Measurements from ENCODE around the gene IER2. TPM values are rescaled to one million over a fixed set of nuclear protein-coding genes. Genes with fewer than 3 reads are reported as not detected.

IER2 gene
- total and polyA plus RNA-seq, 2 donors: 28.3 to 92.7 TPM

GRCh38 chr19:13104360-13104847 is 45.8 kb upstream of the IER2 start:
- Histone ChIP-seq H3K36me3 (ENCODE audit: control insufficient read depth in 2 of 2, insufficient read depth in 2 of 2, low read length in 1 of 2) (peaks cover 8 to 10% of the 10 kb centered on the region in 2 donors), H3K9me3 (ENCODE audit: control insufficient read depth in 2 of 2, insufficient read depth in 1 of 2, low read length in 1 of 2) (peaks cover 0 to 4% of the 10 kb centered on the region in 2 donors), H3K4me3 (ENCODE audit: low read length in 2 of 2) (peak overlapping the region; percentile 50 to 53), H3K4me1 (ENCODE audit: control insufficient read depth in 2 of 2, insufficient read depth in 2 of 2, low read length in 2 of 2) (peaks cover 26 to 56% of the 10 kb centered on the region in 2 donors), H3K27ac (ENCODE audit: low read depth in 1 of 2, low read length in 1 of 2) (peak overlapping the region; percentile 31 to 60), H3K27me3 (ENCODE audit: control insufficient read depth in 2 of 2, insufficient read depth in 1 of 2, low read length in 1 of 2) (peaks cover 0 to 38% of the 10 kb centered on the region in 2 donors)
- DNase-seq (ENCODE audit: low read depth in 6 of 9, low spot score in 9 of 9): peak in 2 of 9 donors; percentile 67 to 72
- 4% methylated on average over 33 of the region's 33 CpGs for WGBS

GRCh38 chr19:13104848-13105711 is 45.1 kb upstream of the IER2 start:
- Histone ChIP-seq H3K27ac (ENCODE audit: low read depth in 1 of 2, low read length in 1 of 2) (peak overlapping the region; percentile 59 to 60), H3K27me3 (ENCODE audit: control insufficient read depth in 2 of 2, insufficient read depth in 1 of 2, low read length in 1 of 2) (peaks cover 0 to 34% of the 10 kb centered on the region in 2 donors), H3K4me3 (ENCODE audit: low read length in 2 of 2) (peak overlapping the region; percentile 50 to 53), H3K9me3 (ENCODE audit: control insufficient read depth in 2 of 2, insufficient read depth in 1 of 2, low read length in 1 of 2) (no peaks in the 10 kb centered on the region), H3K4me1 (ENCODE audit: control insufficient read depth in 2 of 2, insufficient read depth in 2 of 2, low read length in 2 of 2) (peaks cover 21 to 50% of the 10 kb centered on the region in 2 donors), H3K36me3 (ENCODE audit: control insufficient read depth in 2 of 2, insufficient read depth in 2 of 2, low read length in 1 of 2) (peaks cover 12 to 13% of the 10 kb centered on the region in 2 donors)
- WGBS: 42% methylated on average over 29 of the region's 29 CpGs
- DNase-seq (ENCODE audit: low read depth in 6 of 9, low spot score in 9 of 9): peak in 1 of 9 donors; percentile 34

- Histone ChIP-seq H3K36me3 (ENCODE audit: control insufficient read depth in 2 of 2, insufficient read depth in 2 of 2, low read length in 1 of 2) (peaks cover 22% of the 10 kb centered on the region in 2 donors), H3K4me1 (ENCODE audit: control insufficient read depth in 2 of 2, insufficient read depth in 2 of 2, low read length in 2 of 2) (peaks cover 0 to 7% of the 10 kb centered on the region in 2 donors), H3K4me3 (ENCODE audit: low read length in 2 of 2) (no peak overlapping the region), H3K27ac (ENCODE audit: low read depth in 1 of 2, low read length in 1 of 2) (no peak overlapping the region), H3K9me3 (ENCODE audit: control insufficient read depth in 2 of 2, insufficient read depth in 1 of 2, low read length in 1 of 2) (no peaks in the 10 kb centered on the region), H3K27me3 (ENCODE audit: control insufficient read depth in 2 of 2, insufficient read depth in 1 of 2, low read length in 1 of 2) (no peaks in the 10 kb centered on the region)
- no peak for DNase-seq (ENCODE audit: low read depth in 6 of 9, low spot score in 9 of 9)
- WGBS: 97% methylated on average over 30 of the region's 30 CpGs
Measured at GRCh38 chr19:13109361-13110098, 40.7 kb upstream of the IER2 start.

- no peak for DNase-seq (ENCODE audit: low read depth in 6 of 9, low spot score in 9 of 9)
- WGBS: 98% methylated on average over 15 of the region's 15 CpGs
- Histone ChIP-seq H3K27ac (ENCODE audit: low read depth in 1 of 2, low read length in 1 of 2) (no peak overlapping the region), H3K9me3 (ENCODE audit: control insufficient read depth in 2 of 2, insufficient read depth in 1 of 2, low read length in 1 of 2) (no peaks in the 10 kb centered on the region), H3K4me3 (ENCODE audit: low read length in 2 of 2) (no peak overlapping the region), H3K36me3 (ENCODE audit: control insufficient read depth in 2 of 2, insufficient read depth in 2 of 2, low read length in 1 of 2) (peaks cover 22% of the 10 kb centered on the region in 2 donors), H3K27me3 (ENCODE audit: control insufficient read depth in 2 of 2, insufficient read depth in 1 of 2, low read length in 1 of 2) (no peaks in the 10 kb centered on the region), H3K4me1 (ENCODE audit: control insufficient read depth in 2 of 2, insufficient read depth in 2 of 2, low read length in 2 of 2) (peaks cover 0 to under 1% of the 10 kb centered on the region in 2 donors)
Measured at GRCh38 chr19:13110099-13110610, 40.1 kb upstream of the IER2 start.

- 99% methylated on average over 10 of the region's 10 CpGs for WGBS
- no peaks in the 10 kb centered on the region for H3K27me3 ChIP-seq (ENCODE audit: control insufficient read depth in 2 of 2, insufficient read depth in 1 of 2, low read length in 1 of 2)
- DNase-seq (ENCODE audit: low read depth in 6 of 9, low spot score in 9 of 9): no peak
- peaks cover 21 to 22% of the 10 kb centered on the region in 2 donors for H3K36me3 ChIP-seq (ENCODE audit: control insufficient read depth in 2 of 2, insufficient read depth in 2 of 2, low read length in 1 of 2)
- no peaks in the 10 kb centered on the region for H3K9me3 ChIP-seq (ENCODE audit: control insufficient read depth in 2 of 2, insufficient read depth in 1 of 2, low read length in 1 of 2)
- no peak overlapping the region for H3K27ac ChIP-seq (ENCODE audit: low read depth in 1 of 2, low read length in 1 of 2)
- peaks cover 7 to 20% of the 10 kb centered on the region in 2 donors for H3K4me1 ChIP-seq (ENCODE audit: control insufficient read depth in 2 of 2, insufficient read depth in 2 of 2, low read length in 2 of 2)
- H3K4me3 ChIP-seq (ENCODE audit: low read length in 2 of 2): no peak overlapping the region
Measured at GRCh38 chr19:13112555-13112954, 37.7 kb upstream of the IER2 start.

GRCh38 chr19:13115936-13116281 is 34.3 kb upstream of the IER2 start:
- WGBS: 5% methylated on average over 18 of the region's 18 CpGs
- Histone ChIP-seq H3K27ac (ENCODE audit: low read depth in 1 of 2, low read length in 1 of 2) (peak overlapping the region in 1 of 2 donors; percentile 45), H3K4me3 (ENCODE audit: low read length in 2 of 2) (peak overlapping the region; percentile 79 to 88), H3K36me3 (ENCODE audit: control insufficient read depth in 2 of 2, insufficient read depth in 2 of 2, low read length in 1 of 2) (peaks cover 7 to 10% of the 10 kb centered on the region in 2 donors), H3K9me3 (ENCODE audit: control insufficient read depth in 2 of 2, insufficient read depth in 1 of 2, low read length in 1 of 2) (no peaks in the 10 kb centered on the region), H3K27me3 (ENCODE audit: control insufficient read depth in 2 of 2, insufficient read depth in 1 of 2, low read length in 1 of 2) (no peaks in the 10 kb centered on the region), H3K4me1 (ENCODE audit: control insufficient read depth in 2 of 2, insufficient read depth in 2 of 2, low read length in 2 of 2) (peaks cover 14 to 36% of the 10 kb centered on the region in 2 donors)
- no peak for DNase-seq (ENCODE audit: low read depth in 6 of 9, low spot score in 9 of 9)

- peak within 1 kb of the TSS; percentile 70 to 81 for H3K27ac ChIP-seq (ENCODE audit: low read depth in 1 of 2, low read length in 1 of 2)
- peak; percentile 68 to 96 (median 86) for DNase-seq (ENCODE audit: low read depth in 6 of 9, low spot score in 9 of 9)
- peaks cover 14 to 36% of the 10 kb centered on the region in 2 donors for H3K4me1 ChIP-seq (ENCODE audit: control insufficient read depth in 2 of 2, insufficient read depth in 2 of 2, low read length in 2 of 2)
- no peaks in the 10 kb centered on the region for H3K27me3 ChIP-seq (ENCODE audit: control insufficient read depth in 2 of 2, insufficient read depth in 1 of 2, low read length in 1 of 2)
- H3K9me3 ChIP-seq (ENCODE audit: control insufficient read depth in 2 of 2, insufficient read depth in 1 of 2, low read length in 1 of 2): no peaks in the 10 kb centered on the region
- peaks cover 10 to 11% of the 10 kb centered on the region in 2 donors for H3K36me3 ChIP-seq (ENCODE audit: control insufficient read depth in 2 of 2, insufficient read depth in 2 of 2, low read length in 1 of 2)
- WGBS: under 1% methylated on average over 51 of the region's 51 CpGs
- peak within 1 kb of the TSS; percentile 79 to 88 for H3K4me3 ChIP-seq (ENCODE audit: low read length in 2 of 2)
Measured at GRCh38 chr19:13116282-13117175, 33.7 kb upstream of the IER2 start, which contains the start of gene TRMT1. TRMT1 (minus strand) TSS chr19:13116740; CDS start chr19:13116399, 341 bp downstream.

GRCh38 chr19:13117176-13117771 is 32.9 kb upstream of the IER2 start:
- Histone ChIP-seq H3K9me3 (ENCODE audit: control insufficient read depth in 2 of 2, insufficient read depth in 1 of 2, low read length in 1 of 2) (no peaks in the 10 kb centered on the region), H3K27ac (ENCODE audit: low read depth in 1 of 2, low read length in 1 of 2) (peak overlapping the region; percentile 70 to 81), H3K4me1 (ENCODE audit: control insufficient read depth in 2 of 2, insufficient read depth in 2 of 2, low read length in 2 of 2) (peaks cover 14 to 36% of the 10 kb centered on the region in 2 donors), H3K27me3 (ENCODE audit: control insufficient read depth in 2 of 2, insufficient read depth in 1 of 2, low read length in 1 of 2) (no peaks in the 10 kb centered on the region), H3K4me3 (ENCODE audit: low read length in 2 of 2) (peak overlapping the region; percentile 79 to 88), H3K36me3 (ENCODE audit: control insufficient read depth in 2 of 2, insufficient read depth in 2 of 2, low read length in 1 of 2) (peaks cover 10 to 19% of the 10 kb centered on the region in 2 donors)
- 21% methylated on average over 20 of the region's 20 CpGs for WGBS
- DNase-seq (ENCODE audit: low read depth in 6 of 9, low spot score in 9 of 9): peak in 1 of 9 donors; percentile 65
